CMK (cell line): ENCODE measurements around the gene SOBP.

Experiments used
- DNase-seq: peaks from one replicate; pipeline ENCODE4 v3.0.0-alpha.2; 2010; ENCODE audit warnings: low read depth

Gene SOBP

DNA sequence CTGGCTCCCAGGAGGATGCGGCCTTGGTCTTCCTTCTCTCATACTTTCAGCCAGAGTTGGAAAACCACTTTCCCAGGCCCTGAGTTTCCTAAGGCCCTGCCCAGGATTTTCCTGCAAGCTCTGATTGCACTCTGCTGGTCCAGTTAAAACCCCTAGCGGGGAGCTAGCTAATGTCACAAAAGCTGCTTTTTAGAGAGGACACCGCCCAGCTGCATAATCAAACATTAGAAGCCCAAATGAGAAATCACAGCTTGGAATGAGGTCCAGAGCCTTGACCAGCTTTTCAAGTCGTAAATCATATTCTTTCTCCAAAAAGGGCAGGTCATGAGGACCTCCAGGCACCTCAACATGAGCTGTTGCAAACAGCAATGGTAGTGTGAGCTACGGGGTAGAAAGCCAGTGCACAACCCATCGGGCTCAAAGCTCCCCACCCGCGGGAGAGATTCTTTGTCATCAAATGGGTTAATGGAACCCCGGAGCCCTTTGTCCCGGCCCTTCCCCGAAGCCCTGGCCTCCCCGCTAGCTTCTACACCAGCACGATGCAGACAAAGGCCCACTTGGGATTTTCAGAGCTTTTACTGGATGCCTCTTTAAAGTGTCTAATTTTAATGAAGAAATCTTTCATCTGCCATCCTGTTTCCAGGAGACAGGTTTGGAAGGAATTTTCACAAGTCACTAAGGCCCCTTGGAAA, 200.2 kb downstream of the SOBP start:
- DNase-seq = no peak

DNA sequence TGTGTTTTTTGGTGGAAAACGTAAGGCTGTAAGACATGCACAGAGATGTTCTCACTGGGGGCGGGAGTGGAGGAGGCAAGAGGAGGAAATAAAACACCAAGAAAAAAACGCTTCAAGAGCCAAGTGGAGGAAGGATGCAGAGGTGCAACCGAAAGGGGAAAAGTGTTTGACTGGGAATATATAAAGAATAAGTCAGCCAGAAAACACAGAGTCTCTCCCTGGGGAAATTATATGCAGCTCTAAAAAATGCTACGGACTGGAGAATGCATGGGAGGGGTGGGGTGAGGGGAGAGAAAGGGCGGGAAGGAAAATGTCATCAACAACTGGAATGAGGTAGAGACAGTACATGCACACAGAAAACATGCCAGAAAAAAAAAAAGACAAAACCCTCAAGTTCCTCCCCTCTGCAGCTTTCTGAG, 200.7 kb downstream of the SOBP start:
- DNase-seq = no peak

DNA sequence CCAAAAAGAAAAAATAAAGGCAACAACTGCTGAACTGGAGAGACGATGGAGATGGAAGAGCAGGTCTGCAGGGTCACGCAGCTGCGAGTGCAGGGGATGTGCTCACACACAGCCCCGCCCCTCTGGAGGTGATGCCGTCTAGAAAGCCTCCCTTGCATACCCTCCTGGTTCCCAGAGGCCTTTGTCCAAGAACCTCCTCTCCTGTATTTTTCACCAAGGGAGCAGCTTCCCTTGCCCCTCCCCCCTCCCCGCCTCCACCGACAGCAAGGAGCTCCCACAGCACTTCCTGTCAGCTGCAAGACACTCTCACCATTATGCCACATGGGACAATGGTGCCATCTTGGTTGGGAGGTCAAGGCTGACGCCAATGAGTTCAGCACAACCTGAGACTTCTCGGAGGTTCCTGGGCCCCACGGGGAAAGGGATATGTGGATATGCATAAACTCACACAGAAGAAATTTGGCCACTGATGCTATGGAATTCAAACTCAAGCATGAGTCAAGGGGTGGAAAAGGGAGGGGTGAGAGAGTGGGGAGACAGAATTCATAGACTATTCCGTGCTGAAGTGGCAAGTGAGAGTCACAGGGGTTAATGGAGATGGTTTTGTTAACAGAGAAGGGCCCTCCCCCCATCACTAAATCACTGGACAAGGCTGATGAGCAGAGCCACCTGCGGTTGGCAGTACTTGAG, 201.3 kb downstream of the SOBP start:
- no peak for DNase-seq

DNA sequence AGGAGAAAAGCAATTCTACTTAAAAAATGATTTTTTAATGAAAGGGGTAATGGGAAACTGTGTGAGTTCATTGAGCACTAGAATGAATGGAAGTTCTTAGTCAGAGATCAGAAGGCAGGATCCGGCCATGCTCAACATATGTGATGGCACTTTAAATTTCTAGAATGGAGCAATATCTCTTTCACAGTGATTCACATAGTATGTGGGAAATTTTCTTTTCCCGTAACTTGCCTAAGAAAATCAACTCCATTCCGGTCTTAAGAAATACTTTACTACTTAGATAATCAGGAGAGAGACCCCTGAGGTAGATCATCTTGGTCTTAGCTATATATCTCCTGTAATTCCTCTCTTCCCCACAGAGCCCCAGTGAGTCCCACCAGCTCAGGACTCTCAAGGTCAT, 202.4 kb downstream of the SOBP start:
- no peak for DNase-seq

DNA sequence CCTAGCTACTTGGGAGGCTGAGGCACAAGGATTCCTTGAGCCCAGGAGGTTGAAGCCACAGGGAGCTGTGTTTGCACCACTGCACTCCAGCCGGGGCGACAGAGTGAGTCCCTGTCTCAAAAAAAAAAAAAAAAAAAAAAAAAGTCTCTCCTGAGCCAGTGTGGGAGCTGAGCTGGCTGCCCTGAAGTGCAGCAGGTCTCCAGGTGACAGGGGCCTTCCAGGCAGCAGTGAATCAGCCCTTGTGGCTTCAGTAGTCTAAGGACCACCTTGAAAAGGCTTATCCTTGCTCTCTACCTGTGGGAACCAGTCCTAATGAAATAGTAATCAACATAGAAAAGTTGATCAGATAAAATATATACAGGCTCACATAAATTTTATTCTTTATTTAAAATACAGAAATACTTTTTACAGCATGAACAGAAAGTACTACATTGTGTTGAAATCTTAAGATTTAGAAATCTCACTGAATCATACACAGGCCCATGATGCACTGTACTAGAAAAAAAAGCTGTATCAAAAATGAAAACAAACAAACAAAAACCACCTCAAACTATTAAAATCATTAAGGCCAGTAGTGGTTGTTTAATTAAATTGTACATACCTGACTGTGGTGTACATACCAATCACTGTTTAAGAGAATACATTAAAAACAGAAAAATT, 205.3 kb downstream of the SOBP start:
- no peak for DNase-seq

DNA sequence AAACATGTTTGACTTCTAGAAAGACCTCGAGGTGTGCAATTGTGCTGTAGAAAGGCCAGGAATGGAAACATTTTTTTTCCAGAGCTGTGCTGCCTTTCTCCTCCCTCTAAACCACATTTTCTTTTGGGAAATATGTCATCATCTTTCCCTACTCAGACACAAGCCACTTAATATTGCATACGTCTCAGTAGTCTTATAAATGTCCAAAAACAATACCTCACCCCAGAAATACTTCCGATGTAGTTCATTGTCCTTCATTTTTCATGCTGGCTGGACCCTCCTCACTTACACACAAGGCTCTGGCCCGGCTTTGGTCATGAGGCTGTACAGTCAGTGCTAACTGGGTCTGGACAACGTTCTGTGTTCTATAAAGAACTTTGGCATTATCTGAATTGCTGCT, 207.8 kb downstream of the SOBP start:
- no peak for DNase-seq

DNA sequence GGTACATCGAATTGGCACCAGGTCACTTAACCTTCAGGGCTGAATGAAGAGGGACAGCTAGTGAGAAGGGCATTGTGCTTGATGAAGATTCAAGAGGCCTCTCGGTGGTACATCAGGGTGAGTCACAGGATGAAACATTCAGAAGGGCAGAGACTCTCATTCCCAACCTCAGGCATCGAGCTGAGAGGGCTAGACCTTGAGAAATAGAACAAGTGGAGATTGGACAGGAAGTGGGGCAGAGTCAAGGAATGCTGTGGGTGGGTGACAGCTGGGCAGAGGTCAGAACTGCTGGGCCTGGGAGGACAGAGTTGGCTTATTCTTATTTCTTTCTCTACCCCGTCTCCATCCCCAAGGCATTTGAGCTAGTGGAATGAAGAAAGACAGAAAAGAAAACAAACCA, 208.2 kb downstream of the SOBP start:
- DNase-seq = no peak

DNA sequence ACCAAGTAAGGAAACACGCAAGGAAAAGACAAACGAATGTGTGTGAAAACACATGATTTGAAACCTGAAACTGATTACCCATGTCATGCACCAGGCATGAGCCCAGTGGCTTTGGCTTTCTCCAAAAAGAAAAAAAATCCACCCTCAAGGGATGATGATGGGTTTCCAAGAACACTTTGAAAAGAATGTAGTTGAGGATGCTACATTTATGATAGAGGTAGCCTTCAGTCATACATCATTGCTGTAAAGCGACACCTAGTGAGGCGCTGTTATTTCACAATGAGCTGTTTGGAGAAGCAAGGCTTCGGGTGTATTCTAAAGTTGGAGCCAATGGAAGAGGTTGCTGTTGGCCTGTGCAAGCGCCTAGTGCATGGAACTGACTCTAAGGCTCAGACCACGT, 209.3 kb downstream of the SOBP start:
- DNase-seq = no peak

DNA sequence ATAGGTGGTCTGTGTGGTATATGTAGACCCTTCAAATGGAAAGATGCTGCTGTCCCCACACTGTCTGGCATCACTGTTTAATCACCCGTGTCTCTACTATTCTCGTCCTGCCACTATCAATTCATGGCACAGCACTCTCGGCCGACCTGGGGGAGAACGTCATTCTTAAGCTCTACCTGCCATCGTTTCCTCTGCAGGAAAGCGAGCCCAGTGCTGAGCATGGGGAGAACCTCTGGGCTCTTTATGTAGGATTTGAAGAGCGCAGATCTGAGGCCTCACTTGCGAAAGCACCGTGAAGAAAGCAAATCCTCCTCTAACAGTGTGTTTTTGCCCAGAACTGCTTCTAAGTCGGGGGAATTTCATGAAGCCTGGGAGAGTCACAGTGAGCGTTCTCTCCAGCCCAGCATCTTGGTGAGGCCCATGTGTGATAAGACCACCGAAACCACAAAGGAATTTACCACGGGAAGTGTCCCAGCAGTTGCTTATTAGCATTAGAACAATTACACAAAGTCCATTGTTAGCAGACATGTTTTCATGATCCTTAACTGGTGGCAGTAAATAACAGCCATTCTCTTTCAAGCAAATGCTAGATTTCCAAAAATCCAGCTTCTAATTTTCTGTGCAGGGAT, 209.9 kb downstream of the SOBP start:
- DNase-seq = no peak

DNA sequence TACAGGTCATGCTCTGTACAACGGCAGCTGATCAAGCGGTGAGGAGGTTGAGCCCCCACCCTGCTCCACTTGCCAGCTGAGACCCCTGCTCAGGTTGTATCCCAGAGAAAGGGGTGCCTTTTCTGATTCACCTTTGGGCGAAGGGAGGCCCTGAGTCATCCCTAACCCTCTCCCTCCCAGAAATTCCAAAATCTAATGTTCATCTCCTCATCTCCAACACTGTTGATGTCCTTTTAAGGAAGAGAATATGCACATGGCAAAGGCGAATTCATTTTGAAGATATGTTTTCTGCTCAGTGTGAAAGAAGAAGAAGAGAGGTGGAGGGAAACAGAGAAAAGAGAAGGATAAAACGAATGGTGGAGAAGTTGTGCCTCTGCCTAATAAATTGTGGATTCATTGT, 213.7 kb downstream of the SOBP start:
- no peak for DNase-seq

DNA sequence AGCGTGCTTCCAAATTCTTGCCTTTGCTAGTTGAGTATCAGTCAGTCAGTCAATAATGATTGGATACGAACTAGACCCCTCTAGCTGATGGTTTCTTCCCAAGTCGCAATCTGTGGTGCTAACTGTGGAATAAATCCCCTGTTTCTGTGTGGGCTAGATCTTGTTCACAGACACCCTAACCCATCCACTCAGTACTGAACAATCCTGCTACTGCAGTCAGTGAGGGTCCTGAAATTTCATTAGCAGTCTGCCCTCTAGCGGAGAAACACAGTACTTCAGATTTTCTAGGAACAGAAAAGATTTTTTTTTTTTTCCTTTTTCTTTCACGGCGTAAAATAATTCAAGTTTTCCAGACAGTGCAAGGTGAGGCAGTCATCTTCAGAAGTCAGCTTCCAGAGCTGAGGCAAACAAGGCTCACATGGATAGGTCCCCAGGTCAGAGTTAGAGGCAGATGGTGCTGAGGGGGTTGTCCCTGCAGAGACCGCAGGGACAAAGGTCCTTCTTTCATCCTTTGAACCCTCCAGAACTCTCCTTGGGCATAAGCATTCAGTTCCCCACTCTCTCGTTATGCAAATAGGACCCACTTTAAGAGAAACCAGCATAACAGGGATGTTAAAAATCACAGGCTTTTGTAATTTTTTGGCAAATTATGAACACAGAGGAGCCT, 214.6 kb downstream of the SOBP start:
- peak; percentile 14 for DNase-seq

DNA sequence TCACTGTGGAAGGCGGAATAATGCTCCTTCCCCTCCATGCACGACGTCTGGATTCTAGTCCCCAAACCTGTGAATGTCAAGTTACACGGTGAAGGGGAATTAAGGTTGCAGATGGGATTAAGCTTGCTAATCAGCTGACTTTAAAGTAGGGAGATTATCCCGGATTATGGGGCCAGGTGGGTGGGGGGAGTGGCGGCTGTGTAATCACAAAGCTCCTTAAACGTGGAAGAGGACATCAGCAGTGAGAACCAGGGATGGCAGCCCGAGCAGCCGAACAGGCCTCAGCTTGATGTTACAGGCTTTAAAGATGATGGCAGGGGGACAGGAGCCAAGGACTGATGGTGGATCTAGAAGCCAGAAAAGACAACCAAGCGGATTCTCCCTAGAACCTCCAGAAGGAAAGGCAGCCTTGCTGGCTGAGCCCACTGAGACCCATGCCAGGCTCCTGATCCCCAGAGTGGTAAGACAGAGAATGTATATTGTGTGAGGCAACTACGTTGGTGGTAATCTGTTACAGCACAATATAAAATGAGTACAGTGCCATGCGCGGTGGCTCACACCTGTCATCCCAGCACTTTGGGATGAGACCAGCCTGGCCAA, 216.7 kb downstream of the SOBP start:
- no peak for DNase-seq

DNA sequence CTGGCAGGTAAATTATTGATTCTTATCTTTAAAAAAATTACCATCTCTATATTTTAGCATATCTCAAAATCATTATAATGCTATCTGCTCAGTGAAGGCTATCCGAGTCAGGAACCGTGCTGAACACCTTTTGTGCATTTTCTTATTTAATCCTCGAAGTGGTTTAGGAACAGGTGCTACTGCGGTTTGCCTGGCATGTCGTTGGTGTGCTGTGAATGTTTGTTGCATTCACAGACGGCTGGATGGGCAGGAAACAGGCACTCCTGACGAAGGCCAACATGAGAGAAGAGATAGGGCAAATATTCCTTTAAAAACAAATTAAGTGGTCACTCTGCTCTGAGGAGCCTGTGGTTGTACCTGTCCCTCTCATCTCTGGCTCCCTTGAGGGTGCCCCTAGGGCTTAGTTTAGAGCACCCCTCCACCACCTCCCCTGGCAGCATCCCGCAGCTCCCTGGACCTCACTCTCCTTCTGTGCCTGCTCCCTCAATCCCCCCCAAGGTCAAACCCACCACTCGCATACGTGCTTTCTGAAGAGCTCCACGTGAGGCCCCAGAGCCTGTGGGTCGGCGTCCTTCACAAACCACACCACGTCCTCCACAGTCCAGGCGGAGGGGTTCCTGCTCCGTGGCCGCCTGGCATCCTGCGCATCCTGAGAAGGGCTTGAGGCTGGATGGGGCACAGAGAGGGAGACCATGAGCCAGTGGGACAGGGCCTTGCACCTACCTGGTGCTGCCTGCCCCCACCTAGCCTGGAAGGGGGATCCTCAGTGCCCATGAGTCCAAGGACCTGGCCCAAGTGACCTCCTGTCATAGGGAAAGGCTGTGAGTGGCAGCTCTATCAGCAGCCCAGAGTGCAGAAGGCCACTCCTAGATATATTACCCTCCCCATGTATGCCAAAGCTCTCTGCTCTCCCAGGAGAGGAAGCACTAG, 217.7 kb downstream of the SOBP start:
- DNase-seq = no peak

DNA sequence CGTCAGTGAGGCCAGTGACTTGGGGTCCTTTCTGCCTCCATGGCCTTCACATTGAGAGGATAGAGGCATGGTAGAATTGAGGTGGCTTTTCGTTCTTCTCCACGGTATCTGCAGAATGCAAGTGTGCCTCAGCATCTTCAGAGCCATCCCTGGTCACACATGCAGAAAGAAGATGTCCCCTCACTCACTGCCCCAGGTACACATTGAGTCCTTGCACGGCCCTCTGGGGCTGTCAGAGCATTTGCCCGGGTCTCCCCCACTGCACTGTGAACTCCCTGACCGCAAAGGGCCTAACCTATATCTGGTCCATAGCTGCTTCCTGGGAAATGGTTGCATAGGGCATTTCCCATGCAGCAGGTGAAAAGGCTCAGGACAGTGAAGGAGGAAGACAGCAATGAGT, 218.5 kb downstream of the SOBP start:
- no peak for DNase-seq

DNA sequence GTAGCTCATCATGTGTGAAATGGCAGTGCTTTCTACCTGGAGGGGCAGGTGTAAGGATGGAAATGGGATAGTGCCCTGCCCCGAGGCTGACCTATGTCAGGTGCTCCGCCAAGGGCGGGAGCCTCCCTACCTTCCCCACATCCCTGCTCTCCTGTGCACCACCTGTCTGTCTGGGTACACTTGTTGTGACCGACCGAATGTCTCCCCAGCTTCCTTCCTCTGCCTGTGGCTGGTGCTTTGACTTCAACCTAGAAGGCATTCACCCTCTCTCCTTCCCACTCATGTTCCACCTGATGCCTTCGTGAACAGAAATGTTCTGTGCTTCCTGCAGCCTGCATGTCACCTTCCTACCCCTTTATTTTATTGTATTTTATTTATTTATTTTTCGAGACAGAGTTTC, 219.4 kb downstream of the SOBP start:
- no peak for DNase-seq
